HG03354 (cell line): ENCODE results near the gene OR51B2.
"Not testable (repeated sequence)": the region's sequence is repeated elsewhere in the genome, so short reads cannot be mapped to it uniquely, and the experiment has no call there.

Experiments
- ATAC-seq: cut with Tn5 transposase; IDR thresholded peaks from one replicate; pipeline ENCODE4 v1.9.1; 2021; ENCODE audit warnings: mild to moderate bottlenecking; ENCODE audit not compliant: unreplicated experiment, poor library complexity, severe bottlenecking

The OR51B2 gene

GRCh38 chr11:5324197-5324596 lies at the start of gene OR51B2:
Gene OR51B2 (minus strand): TSS chr11:5324297. CDS start chr11:5324297, 0 bp downstream.
- ATAC-seq: no peak

- ATAC-seq: peak; percentile 75
These were observed 45.7 kb upstream of the OR51B2 start for GRCh38 chr11:5369789-5370188.

GRCh38 chr11:5368502-5369043 lies 44.5 kb upstream of the OR51B2 start:
- ATAC-seq: peak; percentile 50

GRCh38 chr11:5367448-5368074 lies 43.5 kb upstream of the OR51B2 start:
- ATAC-seq: no peak

- ATAC-seq: no peak
These were observed 42.8 kb upstream of the OR51B2 start for GRCh38 chr11:5366856-5367255.

- ATAC-seq: not testable (repeated sequence)
These were observed 42.3 kb upstream of the OR51B2 start for GRCh38 chr11:5366365-5366764.

- no peak for ATAC-seq
These were observed 40.1 kb upstream of the OR51B2 start for GRCh38 chr11:5364214-5364613.

- ATAC-seq: no peak
These were observed 39.6 kb upstream of the OR51B2 start for GRCh38 chr11:5363679-5364078.

GRCh38 chr11:5362017-5362625 lies 38.0 kb upstream of the OR51B2 start:
- ATAC-seq: no peak

GRCh38 chr11:5356031-5356430 lies 31.9 kb upstream of the OR51B2 start:
- ATAC-seq: not testable (repeated sequence)

- no peak for ATAC-seq
These were observed 27.1 kb upstream of the OR51B2 start, which contains the start of gene OR51B6 for GRCh38 chr11:5351208-5351607. Gene OR51B6 (plus strand): TSS chr11:5351508. CDS start chr11:5351508, 0 bp downstream.

GRCh38 chr11:5349550-5349949 lies 25.5 kb upstream of the OR51B2 start:
- no peak for ATAC-seq

GRCh38 chr11:5348551-5349194 lies 24.6 kb upstream of the OR51B2 start:
- no peak for ATAC-seq

GRCh38 chr11:5345831-5346230 lies 21.7 kb upstream of the OR51B2 start:
- ATAC-seq: no peak

GRCh38 chr11:5343474-5344335 lies 19.6 kb upstream of the OR51B2 start, which contains the start of gene OR51B5:
Gene OR51B5 (minus strand): TSS chr11:5343524. CDS start chr11:5343524, 0 bp downstream.
- ATAC-seq: no peak

GRCh38 chr11:5339771-5340322 lies 15.8 kb upstream of the OR51B2 start:
- ATAC-seq: peak; percentile 81

GRCh38 chr11:5337253-5337652 lies 13.2 kb upstream of the OR51B2 start:
- ATAC-seq: not testable (repeated sequence)

GRCh38 chr11:5336331-5336730 lies 12.2 kb upstream of the OR51B2 start:
- ATAC-seq: no peak

GRCh38 chr11:5335170-5335569 lies 11.1 kb upstream of the OR51B2 start:
- no peak for ATAC-seq
